ENCODE data around the gene SLC39A11.
"Not testable (repeated sequence)": the region's sequence is repeated elsewhere in the genome, so short reads cannot be mapped to it uniquely, and the experiment has no call there.

Gene SLC39A11

DNA sequence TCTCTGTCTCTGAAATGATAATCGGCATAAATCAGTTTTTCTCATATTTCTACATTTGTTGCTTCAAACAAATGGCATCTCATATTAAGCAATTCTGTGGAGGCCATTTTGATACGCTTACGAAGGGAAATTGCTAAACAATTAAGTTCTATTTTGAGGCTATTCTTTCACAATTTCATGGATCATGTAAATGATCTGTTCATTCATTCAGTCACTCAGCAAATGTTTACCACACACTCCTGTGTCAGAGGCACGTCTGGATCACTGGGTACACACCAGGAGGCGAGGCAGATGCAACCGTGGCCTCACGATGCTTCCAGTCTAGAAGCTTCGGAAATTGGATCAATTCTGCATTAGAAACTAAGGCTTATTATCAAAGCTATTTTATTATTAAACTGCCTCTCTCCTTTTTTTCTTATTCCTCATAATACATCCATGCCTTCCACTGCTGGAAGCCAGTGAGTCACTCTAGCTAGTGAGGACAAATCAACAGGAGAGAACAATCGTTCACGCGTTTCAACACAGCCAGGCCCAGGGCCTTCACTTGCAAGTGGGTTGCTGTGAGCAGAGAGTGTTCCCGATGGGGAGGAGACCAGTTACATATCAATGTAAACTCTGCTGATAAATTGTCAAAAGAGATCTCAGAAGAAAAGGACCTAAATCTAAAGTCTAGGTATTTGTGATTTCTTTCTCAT, 11.3 kb upstream of the SLC39A11 start:
- TF ChIP-seq FOXA1 (IDR thresholded peaks at IDR 0.05) (no peak), ZNF384 (IDR thresholded peaks at IDR 0.05) (no peak), L3MBTL2 (conservative IDR thresholded peaks at IDR 0.05) (no peak), CTBP1 (IDR thresholded peaks at IDR 0.05; ENCODE audit: borderline replicate concordance) (no peak), FOXK2 (IDR thresholded peaks at IDR 0.05) (no peak), ELF4 (IDR thresholded peaks at IDR 0.05) (no peak), ARNT (IDR thresholded peaks at IDR 0.05) (no peak)
- ChIA-PET CTCF (no interaction called here), POLR2A (no interaction called here)
- no peak for DNase-seq (ENCODE audit: extremely low spot score)

- POLR2A ChIA-PET, result no interaction called here
- TF ChIP-seq FOXA1 (IDR thresholded peaks at IDR 0.05), result no peak
- TF ChIP-seq HDGF (IDR thresholded peaks at IDR 0.05; ENCODE audit: borderline replicate concordance), result no peak
- TF ChIP-seq BHLHE40 (IDR thresholded peaks at IDR 0.05; ENCODE audit: borderline replicate concordance), result no peak
- no peak for TF ChIP-seq FOXK2 (IDR thresholded peaks at IDR 0.05)
- TF ChIP-seq SUZ12 (IDR thresholded peaks at IDR 0.05), result no peak
- no peak for TF ChIP-seq NFRKB (IDR thresholded peaks at IDR 0.05)
- no peak for TF ChIP-seq FOXM1 (IDR thresholded peaks at IDR 0.05; ENCODE audit: borderline replicate concordance)
- TF ChIP-seq ARNT (IDR thresholded peaks at IDR 0.05), result no peak
- TF ChIP-seq CTBP1 (IDR thresholded peaks at IDR 0.05; ENCODE audit: borderline replicate concordance), result no peak
- no peak for TF ChIP-seq L3MBTL2 (conservative IDR thresholded peaks at IDR 0.05)
- no peak for TF ChIP-seq LEF1 (IDR thresholded peaks at IDR 0.05; ENCODE audit: borderline replicate concordance)
- no peak for TF ChIP-seq ELF4 (IDR thresholded peaks at IDR 0.05)
- DNase-seq (ENCODE audit: extremely low spot score), result no peak
- CTCF ChIA-PET, result interaction anchor here (0.6 kb wide), 1 partner anchor 39 kb away, joined by 3 read pairs; no protein-coding TSS in a partner anchor
Measured at GRCh38 chr17:73101031-73101430, 8.5 kb upstream of the SLC39A11 start.

DNA sequence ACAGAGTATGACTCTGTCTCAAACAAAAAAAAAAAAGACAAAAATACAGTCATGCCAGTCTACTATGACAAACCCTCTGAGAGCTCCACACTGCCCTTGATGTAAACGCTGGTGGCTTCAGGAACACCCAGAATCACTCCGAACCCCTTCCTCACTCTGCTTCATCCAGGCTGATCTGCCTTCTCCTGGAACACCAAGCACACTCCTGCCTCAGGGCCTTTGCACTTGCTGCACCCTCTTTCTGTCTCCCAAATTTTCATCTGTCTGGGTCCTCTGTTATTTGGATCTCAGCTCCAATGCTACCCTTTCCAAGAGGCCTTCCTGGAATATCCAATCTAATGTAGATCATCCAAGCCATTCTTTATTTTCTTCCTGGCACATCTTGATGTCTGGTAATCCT, 7.9 kb upstream of the SLC39A11 start:
- no peak for TF ChIP-seq L3MBTL2 (conservative IDR thresholded peaks at IDR 0.05)
- no peak for TF ChIP-seq SUZ12 (IDR thresholded peaks at IDR 0.05)
- TF ChIP-seq LEF1 (IDR thresholded peaks at IDR 0.05; ENCODE audit: borderline replicate concordance), result no peak
- TF ChIP-seq ELF4 (IDR thresholded peaks at IDR 0.05), result no peak
- TF ChIP-seq HDGF (IDR thresholded peaks at IDR 0.05; ENCODE audit: borderline replicate concordance), result no peak
- TF ChIP-seq FOXM1 (IDR thresholded peaks at IDR 0.05; ENCODE audit: borderline replicate concordance), result no peak
- TF ChIP-seq FOXK2 (IDR thresholded peaks at IDR 0.05), result no peak
- no peak for TF ChIP-seq NFRKB (IDR thresholded peaks at IDR 0.05)
- no peak for TF ChIP-seq ZNF384 (IDR thresholded peaks at IDR 0.05)
- no peak for TF ChIP-seq SP1 (IDR thresholded peaks at IDR 0.05)
- no peak for TF ChIP-seq PKNOX1 (IDR thresholded peaks at IDR 0.05)
- no peak for TF ChIP-seq ARNT (IDR thresholded peaks at IDR 0.05)
- no peak for TF ChIP-seq CTBP1 (IDR thresholded peaks at IDR 0.05; ENCODE audit: borderline replicate concordance)
- TF ChIP-seq BHLHE40 (IDR thresholded peaks at IDR 0.05; ENCODE audit: borderline replicate concordance), result no peak
- no peak for TF ChIP-seq TARDBP (IDR thresholded peaks at IDR 0.05)
- no peak for TF ChIP-seq FOXA1 (IDR thresholded peaks at IDR 0.05)
- CTCF ChIA-PET, result no interaction called here
- POLR2A ChIA-PET, result no interaction called here
- DNase-seq (ENCODE audit: extremely low spot score), result no peak

DNA sequence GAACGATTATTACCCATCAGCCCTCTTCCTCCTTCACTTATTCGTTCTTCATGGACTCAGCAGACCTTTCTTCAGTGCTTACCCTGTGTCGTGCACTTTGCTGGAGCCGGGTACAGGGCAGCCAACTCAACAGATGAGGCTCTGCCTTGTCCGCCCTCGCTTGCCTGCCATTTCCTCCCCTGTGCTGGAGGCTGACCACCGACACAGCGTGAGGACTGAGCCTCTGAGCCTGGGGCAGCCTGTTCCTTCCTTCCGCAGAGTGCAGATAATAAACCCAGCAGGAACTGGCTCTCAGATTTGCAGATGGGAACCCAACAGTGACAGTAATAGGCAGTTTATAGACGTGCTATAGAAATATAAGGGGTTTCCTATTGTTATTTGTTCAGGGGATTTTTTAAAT, 7.0 kb upstream of the SLC39A11 start:
- ChIA-PET POLR2A (no interaction called here), CTCF (no interaction called here)
- DNase-seq (ENCODE audit: extremely low spot score), result no peak
- no peak for TF ChIP-seq HDGF (IDR thresholded peaks at IDR 0.05; ENCODE audit: borderline replicate concordance)

- TF ChIP-seq NFRKB (IDR thresholded peaks at IDR 0.05), result no peak
- TF ChIP-seq FOXA1 (IDR thresholded peaks at IDR 0.05), result no peak
- TF ChIP-seq SP1 (IDR thresholded peaks at IDR 0.05), result no peak
- no peak for TF ChIP-seq PKNOX1 (IDR thresholded peaks at IDR 0.05)
- TF ChIP-seq ZNF384 (IDR thresholded peaks at IDR 0.05), result no peak
- no peak for TF ChIP-seq CTBP1 (IDR thresholded peaks at IDR 0.05; ENCODE audit: borderline replicate concordance)
- ChIA-PET POLR2A (no interaction called here), CTCF (interaction anchor here (0.6 kb wide), 1 partner anchor 1466 kb away, joined by 3 read pairs; no protein-coding TSS in a partner anchor)
- DNase-seq (ENCODE audit: extremely low spot score), result no peak
Measured at GRCh38 chr17:73098919-73099318, 6.4 kb upstream of the SLC39A11 start.

GRCh38 chr17:73097973-73098765, 5.7 kb upstream of the SLC39A11 start:
- POLR2A ChIA-PET; DNase-seq (ENCODE audit: extremely low spot score): not testable (repeated sequence)
- CTCF ChIA-PET, result interaction anchor here (0.6 kb wide), 1 partner anchor 1467 kb away, joined by 3 read pairs; no protein-coding TSS in a partner anchor

DNA sequence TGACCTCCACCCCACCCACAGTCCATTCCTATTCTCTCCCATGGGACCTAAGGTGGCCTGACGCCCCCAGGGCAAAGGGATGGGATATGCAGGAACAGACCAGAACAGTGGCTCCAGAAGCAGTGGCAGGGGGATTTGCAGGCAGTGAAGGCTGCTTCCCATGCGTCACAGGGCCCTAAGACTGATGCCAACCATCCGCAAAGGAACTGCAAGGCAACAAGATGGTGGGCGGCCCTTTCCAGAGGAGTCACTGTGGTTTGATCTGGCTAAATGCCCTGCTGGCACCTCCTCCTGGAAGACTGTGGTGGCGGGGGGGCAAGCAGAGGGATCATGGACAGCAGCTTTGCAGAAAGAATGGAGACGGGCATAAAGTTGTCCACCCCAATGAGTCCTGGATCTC, 4.4 kb upstream of the SLC39A11 start:
- TF ChIP-seq PKNOX1 (IDR thresholded peaks at IDR 0.05), result no peak
- TF ChIP-seq HDGF (IDR thresholded peaks at IDR 0.05; ENCODE audit: borderline replicate concordance), result no peak
- no peak for TF ChIP-seq L3MBTL2 (conservative IDR thresholded peaks at IDR 0.05)
- TF ChIP-seq CTBP1 (IDR thresholded peaks at IDR 0.05; ENCODE audit: borderline replicate concordance), result no peak
- TF ChIP-seq ELF4 (IDR thresholded peaks at IDR 0.05), result no peak
- TF ChIP-seq FOXK2 (IDR thresholded peaks at IDR 0.05), result no peak
- no peak for TF ChIP-seq BHLHE40 (IDR thresholded peaks at IDR 0.05; ENCODE audit: borderline replicate concordance)
- TF ChIP-seq NFRKB (IDR thresholded peaks at IDR 0.05), result no peak
- no peak for TF ChIP-seq SUZ12 (IDR thresholded peaks at IDR 0.05)
- no peak for TF ChIP-seq ZNF384 (IDR thresholded peaks at IDR 0.05)
- no peak for TF ChIP-seq FOXA1 (IDR thresholded peaks at IDR 0.05)
- no peak for TF ChIP-seq TARDBP (IDR thresholded peaks at IDR 0.05)
- TF ChIP-seq SP1 (IDR thresholded peaks at IDR 0.05), result no peak
- TF ChIP-seq LEF1 (IDR thresholded peaks at IDR 0.05; ENCODE audit: borderline replicate concordance), result no peak
- POLR2A ChIA-PET, result no interaction called here
- CTCF ChIA-PET, result interaction anchor here (2.1 kb wide), 1 partner anchor 111 kb away, joined by 6 read pairs; no protein-coding TSS in a partner anchor
- DNase-seq (ENCODE audit: extremely low spot score), result no peak
